DOHH2 (cell line): Measurements from ENCODE around the gene AGBL4.

Experiments used
- CTCF ChIP-seq: fragments of 200-600 bp; sonication (generic); IDR thresholded peaks from one replicate; pipeline ENCODE4 v1.5.1; 2014; ENCODE audit warnings: antibody characterized with exemption, mild to moderate bottlenecking, low read depth, low read length; ENCODE audit not compliant: poor library complexity, severe bottlenecking
- EZH2phosphoT487 ChIP-seq: fragments of 200-600 bp; sonication (generic); IDR thresholded peaks from 2 replicates; pipeline ENCODE4 v1.6.1; 2017; ENCODE audit warnings: borderline replicate concordance, mild to moderate bottlenecking, antibody characterized with exemption, low read length, moderate library complexity, mixed read lengths

- TF ChIP-seq CTCF, result no peak
- no peak for TF ChIP-seq EZH2phosphoT487
These were observed 1339.4 kb downstream of the AGBL4 start for GRCh38 chr1:48684381-48684780.
